Measurements from ENCODE around the gene MPP7. TPM values are rescaled to one million over a fixed set of nuclear protein-coding genes. Genes with fewer than 3 reads are reported as not detected.
"Not testable (repeated sequence)": the region's sequence is repeated elsewhere in the genome, so short reads cannot be mapped to it uniquely, and the experiment has no call there.

MPP7 gene
- 13.1 TPM for total RNA-seq
- long read RNA-seq, partial matches to known transcripts, result 1 of 11 reads
- long read RNA-seq, other reads (novel, unspliced or antisense), result 10 of 11 reads

DNA sequence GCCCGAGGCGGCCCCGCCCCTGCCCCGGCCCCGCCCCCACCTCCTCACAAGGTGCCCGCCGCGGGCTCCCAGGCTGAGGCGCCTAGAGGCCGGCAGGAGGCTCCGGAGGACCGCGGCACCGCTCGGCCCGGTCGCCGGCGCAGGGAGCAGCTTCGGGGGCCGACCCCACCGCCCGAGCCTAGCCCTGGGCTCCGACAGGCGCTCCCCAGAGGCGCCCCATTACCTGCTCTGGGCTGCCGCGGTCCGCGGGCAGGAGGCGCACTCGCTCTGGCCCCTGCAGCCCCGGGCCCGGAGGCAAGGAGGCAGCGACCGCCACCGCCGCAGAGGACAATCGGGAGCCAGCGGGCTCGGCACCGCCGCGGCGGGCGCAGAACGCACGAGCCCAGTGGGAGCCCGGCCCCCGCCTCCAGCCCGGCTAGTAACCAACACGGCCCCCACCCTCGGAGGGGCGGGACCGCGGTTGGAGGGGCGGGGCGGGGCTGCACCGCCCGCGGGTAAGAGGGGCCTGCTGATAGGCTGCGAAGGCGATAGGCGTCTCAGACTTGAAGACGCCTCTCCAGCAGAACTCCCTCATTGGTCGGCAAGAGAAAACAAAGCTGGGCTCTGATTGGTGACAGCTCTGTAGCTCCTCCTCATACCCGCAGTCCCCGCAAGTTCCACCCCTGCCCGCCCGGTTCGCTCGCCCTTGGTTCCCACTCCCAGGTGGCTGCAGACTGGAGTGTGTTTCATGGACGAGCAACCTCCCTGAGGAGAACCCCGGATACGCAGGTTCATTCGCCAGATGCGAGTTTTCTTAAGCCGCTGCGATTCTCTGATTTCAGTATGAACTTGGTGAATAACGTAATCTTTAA, at the start of gene MPP7:
MPP7 (minus strand) TSS at position 427 of the 851 bp plus-strand sequence. CDS start 64,460 bp downstream, outside the sequence.
- intact Hi-C loops (cut with DNase I), result loop anchor here (1.0 to 5.0 kb wide), 2 partner anchors 51 to 79 kb away; no protein-coding TSS in a partner anchor
- DNase-seq (ENCODE audit: missing footprints) (peak; percentile 98), ATAC-seq (peak; percentile 98)

GRCh38 chr10:28349892-28350291, 47.0 kb upstream of the MPP7 start:
- intact Hi-C loops (cut with DNase I), result no loop called here
- ATAC-seq (no peak), DNase-seq (ENCODE audit: missing footprints) (no peak)

DNA sequence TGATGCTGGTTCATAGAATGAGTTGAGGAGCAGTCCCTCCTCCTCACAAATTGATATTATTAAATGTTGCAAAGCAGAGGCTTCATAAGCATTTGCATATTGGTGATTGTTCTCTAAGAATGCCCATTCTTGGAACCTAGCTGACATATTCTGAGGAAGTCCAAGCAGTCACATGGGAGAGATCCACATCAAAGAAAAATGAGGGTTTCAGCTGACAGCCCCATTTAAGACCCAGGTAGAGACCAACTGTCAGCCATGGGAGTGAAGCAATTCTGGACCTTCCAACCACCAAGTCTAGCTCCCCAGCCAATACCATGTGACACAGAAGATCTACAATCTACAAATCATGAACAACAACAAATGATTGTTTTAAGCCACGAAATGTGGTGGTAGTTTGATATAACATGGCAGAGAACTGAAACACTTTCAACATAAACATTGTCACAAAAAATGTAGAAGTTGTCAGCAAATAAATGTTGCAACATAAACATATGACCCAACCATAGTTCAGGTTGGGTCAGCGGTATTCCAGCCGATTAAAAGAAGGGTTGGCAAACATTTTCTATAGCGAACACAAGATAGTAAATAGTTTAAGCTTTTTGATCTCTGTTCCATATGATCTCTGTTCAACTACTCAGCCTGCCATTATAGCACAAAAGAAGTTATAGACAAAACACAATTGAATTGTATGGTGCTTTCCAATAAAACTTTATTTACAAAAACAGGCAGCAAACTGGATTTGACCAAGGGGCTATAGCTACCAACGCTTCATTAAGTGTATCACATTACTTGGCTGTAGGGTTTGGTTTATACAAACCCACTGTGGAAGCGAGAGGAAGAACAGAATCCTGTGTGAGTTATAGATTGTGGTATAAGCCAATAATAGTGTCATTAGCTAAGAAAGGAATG, 41.4 kb upstream of the MPP7 start:
- ATAC-seq (no peak), DNase-seq (ENCODE audit: missing footprints) (no peak)
- intact Hi-C loops (cut with DNase I), result no loop called here

GRCh38 chr10:28343252-28343651, 40.4 kb upstream of the MPP7 start:
- no peak for ATAC-seq
- intact Hi-C loops (cut with DNase I), result no loop called here
- no peak for DNase-seq (ENCODE audit: missing footprints)

DNA sequence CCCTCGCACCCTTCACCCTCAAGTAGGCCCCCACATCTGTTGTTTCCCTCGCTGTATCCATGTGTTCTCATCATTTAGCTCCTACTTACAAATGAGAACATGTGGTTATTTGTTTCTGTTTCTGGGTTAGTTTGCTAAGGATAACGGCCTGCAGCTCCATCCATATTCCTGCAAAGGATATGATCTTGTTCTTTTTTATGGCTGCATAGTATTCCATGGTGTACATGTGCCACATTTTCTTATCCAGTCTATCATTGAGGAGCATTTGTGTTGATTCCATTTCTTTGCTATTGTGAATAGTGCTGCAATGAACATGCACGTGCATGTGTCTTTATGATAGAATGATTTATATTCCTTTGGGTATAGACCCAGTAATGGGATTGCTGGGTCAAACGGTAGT, 38.8 kb upstream of the MPP7 start:
- DNase-seq (ENCODE audit: missing footprints); ATAC-seq; intact Hi-C loops (cut with DNase I): not testable (repeated sequence)

GRCh38 chr10:28332726-28333125, 29.9 kb upstream of the MPP7 start:
- DNase-seq (ENCODE audit: missing footprints) (no peak), ATAC-seq (no peak)
- intact Hi-C loops (cut with DNase I), result no loop called here

GRCh38 chr10:28331841-28332240, 29.0 kb upstream of the MPP7 start:
- DNase-seq (ENCODE audit: missing footprints) (no peak), ATAC-seq (no peak)
- intact Hi-C loops (cut with DNase I), result no loop called here

DNA sequence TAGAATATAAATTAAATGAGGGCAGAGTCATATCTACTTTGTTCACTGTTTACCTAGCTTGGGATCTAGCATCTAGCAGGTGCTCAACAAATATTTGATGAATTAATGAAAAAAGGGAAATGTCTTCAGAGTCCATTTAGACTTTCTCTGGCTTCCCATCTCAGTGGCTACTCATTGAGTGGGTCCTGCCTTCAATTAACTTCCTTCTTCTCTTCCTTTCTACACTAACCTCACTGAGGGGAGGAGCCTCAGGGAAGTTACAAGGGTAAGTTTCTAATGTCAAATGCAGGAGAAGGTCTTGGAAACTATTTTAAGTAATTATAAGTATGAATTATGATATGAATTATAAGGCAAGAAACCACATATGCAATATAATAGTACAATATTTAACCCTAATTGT, 28.2 kb upstream of the MPP7 start:
- no peak for ATAC-seq
- no peak for DNase-seq (ENCODE audit: missing footprints)
- intact Hi-C loops (cut with DNase I), result no loop called here

DNA sequence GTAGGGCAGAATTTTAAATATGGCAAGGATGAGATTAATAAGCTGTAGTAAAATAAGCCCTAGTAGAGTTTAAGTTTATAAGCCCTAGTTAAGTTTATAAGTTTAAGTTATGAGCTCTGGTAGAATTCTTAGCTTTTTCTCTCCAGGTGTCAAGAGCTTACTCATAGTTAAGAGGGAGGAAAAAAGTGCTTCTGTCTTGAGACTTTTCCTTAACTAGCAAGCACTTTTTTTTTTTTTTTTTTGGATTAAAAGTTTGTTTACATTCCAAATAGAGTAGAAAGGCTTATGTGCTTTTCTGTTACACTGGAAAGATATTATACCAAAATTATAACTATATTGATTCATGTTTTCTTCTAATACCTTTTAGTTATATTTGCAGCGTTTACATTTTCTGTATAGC, 25.5 kb upstream of the MPP7 start:
- intact Hi-C loops (cut with DNase I), result no loop called here
- DNase-seq (ENCODE audit: missing footprints) (no peak), ATAC-seq (no peak)

DNA sequence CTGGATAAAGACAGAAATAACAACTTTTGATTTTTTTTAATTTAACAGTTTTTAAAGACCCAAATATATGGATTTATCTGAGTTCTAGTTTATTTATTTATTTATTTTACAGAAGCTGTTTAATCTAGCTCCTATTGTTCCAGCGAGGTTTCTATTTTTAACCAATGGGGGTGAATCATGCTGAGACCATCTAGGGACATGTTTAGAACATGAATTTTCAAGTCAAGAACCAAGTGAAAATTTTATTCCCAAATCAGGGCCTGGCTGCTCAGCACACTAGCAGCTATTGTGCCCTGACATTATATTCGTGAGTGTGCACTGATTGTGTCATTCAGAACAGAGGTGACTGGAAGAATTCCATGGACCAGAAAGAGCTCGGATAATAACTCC, 24.6 kb upstream of the MPP7 start:
- DNase-seq (ENCODE audit: missing footprints), result no peak
- intact Hi-C loops (cut with DNase I), result no loop called here
- no peak for ATAC-seq

- ATAC-seq, result peak; percentile 90
- intact Hi-C loops (cut with DNase I), result loop anchor here (1.0 kb wide), 1 partner anchor 20 kb away; no protein-coding TSS in a partner anchor
- peak; percentile 64 for DNase-seq (ENCODE audit: missing footprints)
Observed at GRCh38 chr10:28326516-28327490, 23.9 kb upstream of the MPP7 start.

GRCh38 chr10:28320799-28321198, 17.9 kb upstream of the MPP7 start:
- no peak for ATAC-seq
- DNase-seq (ENCODE audit: missing footprints), result no peak
- intact Hi-C loops (cut with DNase I), result no loop called here

GRCh38 chr10:28320090-28320489, 17.2 kb upstream of the MPP7 start:
- DNase-seq (ENCODE audit: missing footprints), result no peak
- intact Hi-C loops (cut with DNase I), result no loop called here

GRCh38 chr10:28319061-28319460, 16.2 kb upstream of the MPP7 start:
- DNase-seq (ENCODE audit: missing footprints); intact Hi-C loops (cut with DNase I); ATAC-seq: not testable (repeated sequence)

More at GRCh38 chr10:28320090-28320489, 17.2 kb upstream of the MPP7 start:
- no peak for ATAC-seq

DNA sequence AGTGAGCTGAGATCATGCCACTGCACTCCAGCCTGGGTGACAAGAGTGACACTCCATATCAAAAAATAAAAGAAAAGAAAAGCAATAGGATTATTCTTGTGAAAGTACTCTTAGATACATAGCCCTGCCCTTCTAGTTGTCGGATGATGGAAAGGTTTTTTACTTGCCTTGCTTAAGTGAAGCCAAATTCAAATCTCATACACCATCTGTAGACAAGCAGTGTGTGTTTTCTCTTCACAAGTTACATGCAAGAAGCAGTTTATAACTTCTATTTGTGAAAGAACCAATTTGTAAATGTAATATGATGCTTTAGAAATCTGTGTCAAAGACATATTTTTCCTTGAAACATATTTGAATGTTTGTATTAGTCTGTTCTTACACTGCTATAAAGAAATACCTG, 15.8 kb upstream of the MPP7 start:
- ATAC-seq (no peak), DNase-seq (ENCODE audit: missing footprints) (no peak)
- intact Hi-C loops (cut with DNase I), result no loop called here

- ATAC-seq, result no peak
- DNase-seq (ENCODE audit: missing footprints), result no peak
- intact Hi-C loops (cut with DNase I), result no loop called here
Observed at GRCh38 chr10:28317760-28318159, 14.9 kb upstream of the MPP7 start.

GRCh38 chr10:28316696-28317095, 13.8 kb upstream of the MPP7 start:
- intact Hi-C loops (cut with DNase I), result no loop called here
- DNase-seq (ENCODE audit: missing footprints) (no peak), ATAC-seq (no peak)

GRCh38 chr10:28315140-28315539, 12.3 kb upstream of the MPP7 start:
- intact Hi-C loops (cut with DNase I), result no loop called here
- DNase-seq (ENCODE audit: missing footprints), result no peak
- no peak for ATAC-seq

All from Right ventricle myocardium inferior (tissue), 1 donor.